K562 (cell line): ENCODE results near the gene CD93. TPM values are rescaled to one million over a fixed set of nuclear protein-coding genes. Genes with fewer than 3 reads are reported as not detected.

Experiments used
- ATAC-seq: fragments of 200-7000 bp; cut with Tn5 transposase; 3 replicates; pipeline ENCODE4 v1.9.1; 2020; ENCODE audit warnings: moderate library complexity
- BruUV-seq: library from RNA; stranded (reverse); fragments of 400-500 nt; replicated peaks from 2 replicates; lab custom pipeline; 2021; lab: Mats Ljungman, UMichigan
- CTCF ChIA-PET: fragments of 300-600 bp; formaldehyde crosslinking; extraction: SDS; loops from one replicate; lab custom pipeline; 2021; ENCODE audit warnings: low intra/inter-chr PET ratio; lab: Yijun Ruan, JAX
- POLR2A ChIA-PET: fragments of 300-600, 350-650 bp; sonication (Branson Sonifier 250); formaldehyde crosslinking; extraction: SDS; loops from one replicate; lab custom pipeline; 2021; ENCODE audit warnings: antibody characterized with exemption, inconsistent platforms; lab: Yijun Ruan, JAX
- DNase-seq, 4 experiments: peaks; one replicate each; pipeline versions ENCODE4 v3.0.0 to v3.0.0-alpha.2; 2011 to 2018; ENCODE audit warnings: low spot score in 3 of 4, mixed read lengths in 3 of 4; ENCODE audit errors: extremely low read depth in 1 of 4
- FAIRE-seq: peaks from 2 replicates; lab custom pipeline; 2011; peaks lifted over from hg19 to GRCh38; lab: Jason Lieb, UNC
- H2AFZ ChIP-seq: 2 replicates; pipeline ENCODE4 v1.6.0; 2011; ENCODE audit warnings: low read depth, low read length, control low read depth, inconsistent platforms
- H3K27ac ChIP-seq: fragments of 200-600 bp; 3 replicates; pipeline ENCODE4 v1.8.0; 2011; ENCODE audit warnings: low read depth, mild to moderate bottlenecking, control low read depth, inconsistent platforms, low read length, moderate library complexity, mixed read lengths; ENCODE audit errors: extremely low read depth
- H3K27me3 ChIP-seq, 2 experiments: fragments of 300-600 bp in 1 of 2; 2 replicates in 1 of 2; 3 replicates in 1 of 2; pipeline versions ENCODE4 v1.6.0 to v1.8.0; 2011; ENCODE audit warnings: inconsistent platforms in 2 of 2, low read length in 2 of 2, mild to moderate bottlenecking in 1 of 2, mixed read lengths in 1 of 2, moderate library complexity in 1 of 2; ENCODE audit not compliant: control insufficient read depth in 2 of 2, insufficient read depth in 2 of 2
- H3K36me3 ChIP-seq: fragments of 300-600 bp; 3 replicates; pipeline ENCODE4 v1.8.0; 2011; ENCODE audit warnings: mild to moderate bottlenecking, low read length, inconsistent platforms; ENCODE audit not compliant: control insufficient read depth, insufficient read depth
- H3K4me1 ChIP-seq, 2 experiments: fragments of 200-600 bp in 1 of 2; replicated peaks in 1 of 2; 2 replicates in 1 of 2; 3 replicates in 1 of 2; pipeline versions ENCODE4 v1.5.1 to v1.8.0; 2011; ENCODE audit warnings: inconsistent platforms in 2 of 2, low read length in 2 of 2, mild to moderate bottlenecking in 1 of 2, mixed read lengths in 1 of 2, moderate library complexity in 1 of 2; ENCODE audit not compliant: control insufficient read depth in 2 of 2, insufficient read depth in 2 of 2
- H3K4me2 ChIP-seq: 2 replicates; pipeline ENCODE4 v1.6.1; 2011; ENCODE audit warnings: low read length, control low read depth, inconsistent platforms, mixed read lengths; ENCODE audit not compliant: insufficient read depth
- H3K4me3 ChIP-seq: fragments of 200-600 bp; sonication (generic), shearing (Covaris generic); 2 replicates; pipeline ENCODE4 v1.5.1; 2016; ENCODE audit warnings: control low read depth, inconsistent platforms
- H3K79me2 ChIP-seq: fragments of 200-600 bp; 3 replicates; pipeline ENCODE4 v1.8.0; 2011; ENCODE audit warnings: low read length, inconsistent platforms; ENCODE audit not compliant: control insufficient read depth, insufficient read depth
- H3K9ac ChIP-seq, 2 experiments: 2 replicates each; pipeline versions ENCODE4 v1.6.0 to v1.6.1; 2011; ENCODE audit warnings: low read depth in 2 of 2, low read length in 2 of 2, control low read depth in 1 of 2, inconsistent platforms in 1 of 2, mild to moderate bottlenecking in 1 of 2, mixed read lengths in 1 of 2; ENCODE audit not compliant: insufficient read depth in 1 of 2
- H3K9me1 ChIP-seq: one replicate; pipeline ENCODE4 v1.6.0; 2011; ENCODE audit warnings: inconsistent platforms, mild to moderate bottlenecking, low read length, moderate library complexity; ENCODE audit not compliant: control insufficient read depth, insufficient read depth
- H3K9me3 ChIP-seq: replicated peaks from 2 replicates; pipeline ENCODE4 v1.5.1; 2011; ENCODE audit warnings: low read depth, low read length, inconsistent platforms; ENCODE audit not compliant: control insufficient read depth, insufficient read depth
- H4K20me1 ChIP-seq: replicated peaks from 2 replicates; pipeline ENCODE4 v1.6.1; 2011; ENCODE audit warnings: low read length, inconsistent platforms, mixed read lengths; ENCODE audit not compliant: control insufficient read depth, insufficient read depth
- BMI1 ChIP-seq: fragments of 150-350 bp; IDR thresholded peaks from 2 replicates; pipeline ENCODE4 v1.6.1; 2014; ENCODE audit warnings: low read length
- EZH2 ChIP-seq: IDR thresholded peaks from 2 replicates; pipeline ENCODE4 v1.6.1; 2012; ENCODE audit warnings: low read depth, mild to moderate bottlenecking, inconsistent platforms, low read length, borderline replicate concordance
- GTF3C2 ChIP-seq: IDR thresholded peaks from 3 replicates; pipeline ENCODE4 v1.6.1; 2011; ENCODE audit warnings: borderline replicate concordance, mild to moderate bottlenecking, moderate library complexity; ENCODE audit not compliant: insufficient read length; ENCODE audit errors: extremely low read depth
- HBP1 ChIP-seq: fragments of 450-650 bp; formaldehyde crosslinking; IDR thresholded peaks from 2 replicates; pipeline ENCODE4 v1.4.0; 2022; ENCODE audit warnings: missing genetic modification characterization
- NCOA6 ChIP-seq: fragments of 450-650 bp; IDR thresholded peaks from 2 replicates; pipeline ENCODE4 v1.6.1; 2017; ENCODE audit warnings: mild to moderate bottlenecking
- SPI1 ChIP-seq: IDR thresholded peaks from 2 replicates; pipeline ENCODE4 v1.6.1; 2011; ENCODE audit warnings: low read depth, low read length, control low read depth, borderline replicate concordance
- TRIM24 ChIP-seq, 2 experiments: fragments of 450-650 bp; IDR thresholded peaks; 2 replicates each; pipeline ENCODE4 v1.6.1; 2016
- ZZZ3 ChIP-seq: fragments of 450-650 bp; IDR thresholded peaks from 2 replicates; pipeline ENCODE4 v1.6.1; 2016; ENCODE audit warnings: antibody characterized with exemption, mild to moderate bottlenecking, moderate library complexity
- WGBS: fragments of 100-300 bp; shearing (Covaris generic); methylation state at CpG from one replicate; pipeline ENCODE4 v1.1.6; 2016; ENCODE audit warnings: low coverage, mixed read lengths; ENCODE audit not compliant: insufficient coverage; ENCODE audit errors: missing lambda C conversion rate; 5-methylcytosine and 5-hydroxymethylcytosine counted together
- in situ Hi-C: fragments of 300-500 bp; cut with MboI; formaldehyde crosslinking; loops from 4 replicates; pipeline ENCODE4 v1.15.0; 2018; ENCODE audit warnings: inconsistent platforms, mixed read lengths
- intact Hi-C: fragments of 100-400 bp; cut with micrococcal nuclease; formaldehyde crosslinking; loops from 2 replicates; pipeline ENCODE4 v1.14.2; 2022
- polyA plus RNA-seq, 8 experiments: library from polyadenylated mRNA; depleted of rRNA in 4 of 8; stranded (reverse) in 5 of 8; unstranded in 3 of 8; fragments of >200 nt; fragmentation: Nextera tagmentation in 2 of 8; fragmentation: Illumina TruSeq in 1 of 8; extraction: Ambion mirVana in 2 of 8; extraction: Trizol in 1 of 8; gene quantifications; 2 replicates each; pipeline versions ENCODE4 v1.2.1 to v1.2.3, GENCODE V29; 2011 to 2014; ENCODE audit warnings: inconsistent platforms in 1 of 8, missing spikeins in 1 of 8
- total RNA-seq, 7 experiments: library from RNA; depleted of rRNA in 6 of 7; stranded (reverse); fragments of >200 nt in 6 of 7; fragmentation: Illumina TruSeq in 2 of 7; extraction: Trizol in 2 of 7; gene quantifications; 2 replicates each; pipeline versions ENCODE4 v1.2.1 to v1.2.3, GENCODE V29; 2011 to 2021; ENCODE audit warnings: low replicate concordance in 1 of 7

Gene CD93
- total and polyA plus RNA-seq, 9 of the 15 experiments (the other 6 are each of a cell fraction or from before 2014, with no cell fraction given), result 0.03 to 0.20 (median 0.05) TPM

GRCh38 chr20:23033918-23034317 is 52.2 kb downstream of the CD93 start (continued):
- TF ChIP-seq EZH2 (no peak), ZZZ3 (no peak), NCOA6 (no peak)

- POLR2A ChIA-PET, result no interaction called here
- no peak overlapping the region for H3K4me2 ChIP-seq
- no peak for ATAC-seq
- no peaks in the 10 kb centered on the region for H4K20me1 ChIP-seq
- WGBS, result 32% methylated on average over 4 of the region's 5 CpGs
- no peak for FAIRE-seq
- DNase-seq, result no peak
- no peak for TF ChIP-seq BMI1
- TF ChIP-seq SPI1, result no peak
- no peak for TF ChIP-seq TRIM24 (IDR thresholded peaks at IDR 0.05)
- TF ChIP-seq GTF3C2, result no peak
- no peak for TF ChIP-seq HBP1
- TF ChIP-seq, all 486 proteins: peak for 0
- H3K36me3 ChIP-seq, result no peaks in the 10 kb centered on the region
- CTCF ChIA-PET, result no interaction called here
- H3K4me1 ChIP-seq, result no peaks in the 10 kb centered on the region; a peak in 2 of 5 replicates
- H3K4me3 ChIP-seq, result no peak overlapping the region
- no peaks in the 10 kb centered on the region for H3K9me1 ChIP-seq
- intact Hi-C loops (no loop called here), in situ Hi-C loops (no loop called here)
- BruUV-seq, result no TSS peak
- H2AFZ ChIP-seq, result no peak overlapping the region
- no peaks in the 10 kb centered on the region for H3K9me3 ChIP-seq
- H3K27me3 ChIP-seq, result peaks cover 0 to 23% of the 10 kb centered on the region in 2 experiments; a peak in 3 of 5 replicates
- no peaks in the 10 kb centered on the region for H3K79me2 ChIP-seq
- no peak overlapping the region for H3K27ac ChIP-seq
- no peak overlapping the region for H3K9ac ChIP-seq
Observed at GRCh38 chr20:23032750-23033078, 53.4 kb downstream of the CD93 start.
